Loucy (cell line): ENCODE results near the gene CFAP97.
"Not testable (repeated sequence)": the region's sequence is repeated elsewhere in the genome, so short reads cannot be mapped to it uniquely, and the experiment has no call there.

Source experiments
- H2AFZ ChIP-seq: fragments of 200-600 bp; sonication (generic); 2 replicates; pipeline ENCODE4 v1.6.0; 2016; ENCODE audit warnings: antibody characterized with exemption, mild to moderate bottlenecking, low read length, moderate library complexity
- H3F3A ChIP-seq: fragments of 200-600 bp; 2 replicates; pipeline ENCODE4 v1.6.0; 2016; ENCODE audit warnings: antibody characterized with exemption, low read depth, mild to moderate bottlenecking
- H3K27me3 ChIP-seq: fragments of 200-600 bp; sonication (generic); 2 replicates; pipeline ENCODE4 v1.6.1; 2014; ENCODE audit warnings: low read length, mild to moderate bottlenecking; ENCODE audit not compliant: insufficient read depth, poor library complexity, severe bottlenecking
- H3K36me3 ChIP-seq: fragments of 200-600 bp; sonication (generic); 2 replicates; pipeline ENCODE4 v1.6.1; 2016; ENCODE audit warnings: low read length; ENCODE audit not compliant: insufficient read depth
- H3K4me1 ChIP-seq: fragments of 200-600 bp; sonication (generic); 2 replicates; pipeline ENCODE4 v1.5.1; 2014; ENCODE audit warnings: low read length, mild to moderate bottlenecking; ENCODE audit not compliant: insufficient read depth, poor library complexity, severe bottlenecking
- H3K4me2 ChIP-seq: fragments of 200-600 bp; sonication (generic); 2 replicates; pipeline ENCODE4 v1.6.0; 2014; ENCODE audit warnings: antibody characterized with exemption, low read length, low read depth, mild to moderate bottlenecking; ENCODE audit not compliant: poor library complexity, severe bottlenecking
- H3K4me3 ChIP-seq: fragments of 200-600 bp; sonication (generic); 2 replicates; pipeline ENCODE4 v1.5.1; 2014; ENCODE audit warnings: low read length, mild to moderate bottlenecking, mixed read lengths; ENCODE audit not compliant: poor library complexity, severe bottlenecking
- H3K79me2 ChIP-seq: fragments of 200-600 bp; sonication (generic); 2 replicates; pipeline ENCODE4 v1.6.1; 2014; ENCODE audit warnings: low read length; ENCODE audit not compliant: insufficient read depth
- H3K9ac ChIP-seq: fragments of 200-600 bp; sonication (generic); 2 replicates; pipeline ENCODE4 v1.6.0; 2014; ENCODE audit warnings: mild to moderate bottlenecking, low read depth, low read length, moderate library complexity; ENCODE audit not compliant: poor library complexity, severe bottlenecking
- H3K9me2 ChIP-seq: fragments of 200-600 bp; sonication (generic); replicated peaks from 2 replicates; pipeline ENCODE4 v1.6.1; 2016; ENCODE audit warnings: low read depth, low read length, mixed read lengths
- H3K9me3 ChIP-seq: fragments of 200-600 bp; sonication (generic); 2 replicates; pipeline ENCODE4 v1.6.1; 2014; ENCODE audit warnings: mild to moderate bottlenecking, antibody characterized with exemption, low read length, low read depth; ENCODE audit not compliant: insufficient read depth
- H4K20me1 ChIP-seq: fragments of 200-600 bp; sonication (generic); 2 replicates; pipeline ENCODE4 v1.6.0; 2014; ENCODE audit warnings: antibody characterized with exemption, low read length, mild to moderate bottlenecking; ENCODE audit not compliant: insufficient read depth, poor library complexity, severe bottlenecking
- EZH2phosphoT487 ChIP-seq: fragments of 200-600 bp; IDR thresholded peaks from 2 replicates; pipeline ENCODE4 v1.6.1; 2018; ENCODE audit warnings: antibody characterized with exemption, mild to moderate bottlenecking, moderate library complexity, borderline replicate concordance
- TF ChIP-seq, protein P1 (sequence below): fragments of 200-600 bp; sonication (generic); conservative IDR thresholded peaks from 2 replicates; pipeline ENCODE4 v1.5.1; 2014; ENCODE audit warnings: mild to moderate bottlenecking, antibody characterized with exemption, low read length

CFAP97 gene

DNA sequence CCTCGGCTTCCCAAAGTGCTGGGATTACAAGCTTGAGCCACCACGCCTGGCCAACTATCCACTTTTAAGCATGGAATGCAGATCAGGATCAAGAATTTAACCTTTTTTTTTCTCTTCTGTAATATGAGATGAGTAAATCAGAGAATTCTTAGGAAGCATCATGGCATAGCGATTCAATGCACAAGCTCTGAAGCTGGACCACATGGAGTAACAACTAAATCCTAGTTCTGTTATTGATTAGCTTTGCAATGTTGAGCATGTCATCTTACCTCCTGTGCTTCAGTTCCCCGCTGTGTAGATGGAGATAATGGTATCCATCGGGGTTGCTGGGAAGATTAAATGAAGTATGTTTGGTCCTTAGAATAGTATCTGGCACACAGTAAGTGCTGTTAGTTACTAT is 3.7 kb upstream of the CFAP97 start:
- Histone ChIP-seq H3K9me2 (no peaks in the 10 kb centered on the region), H3K36me3 (no peaks in the 10 kb centered on the region), H3F3A (peaks cover 4% of the 10 kb centered on the region; the same call in 1 of the 2 replicates), H3K9ac (no peak overlapping the region), H2AFZ (no peak overlapping the region), H3K4me1 (peaks cover 21% of the 10 kb centered on the region), H3K79me2 (no peaks in the 10 kb centered on the region), H3K4me2 (no peak overlapping the region), H3K9me3 (no peaks in the 10 kb centered on the region), H3K4me3 (no peak overlapping the region), H3K27me3 (no peaks in the 10 kb centered on the region), H4K20me1 (peaks cover 6% of the 10 kb centered on the region)
- no peak for TF ChIP-seq EZH2phosphoT487
- TF ChIP-seq, protein P1, sequence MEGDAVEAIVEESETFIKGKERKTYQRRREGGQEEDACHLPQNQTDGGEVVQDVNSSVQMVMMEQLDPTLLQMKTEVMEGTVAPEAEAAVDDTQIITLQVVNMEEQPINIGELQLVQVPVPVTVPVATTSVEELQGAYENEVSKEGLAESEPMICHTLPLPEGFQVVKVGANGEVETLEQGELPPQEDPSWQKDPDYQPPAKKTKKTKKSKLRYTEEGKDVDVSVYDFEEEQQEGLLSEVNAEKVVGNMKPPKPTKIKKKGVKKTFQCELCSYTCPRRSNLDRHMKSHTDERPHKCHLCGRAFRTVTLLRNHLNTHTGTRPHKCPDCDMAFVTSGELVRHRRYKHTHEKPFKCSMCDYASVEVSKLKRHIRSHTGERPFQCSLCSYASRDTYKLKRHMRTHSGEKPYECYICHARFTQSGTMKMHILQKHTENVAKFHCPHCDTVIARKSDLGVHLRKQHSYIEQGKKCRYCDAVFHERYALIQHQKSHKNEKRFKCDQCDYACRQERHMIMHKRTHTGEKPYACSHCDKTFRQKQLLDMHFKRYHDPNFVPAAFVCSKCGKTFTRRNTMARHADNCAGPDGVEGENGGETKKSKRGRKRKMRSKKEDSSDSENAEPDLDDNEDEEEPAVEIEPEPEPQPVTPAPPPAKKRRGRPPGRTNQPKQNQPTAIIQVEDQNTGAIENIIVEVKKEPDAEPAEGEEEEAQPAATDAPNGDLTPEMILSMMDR = no peak

DNA sequence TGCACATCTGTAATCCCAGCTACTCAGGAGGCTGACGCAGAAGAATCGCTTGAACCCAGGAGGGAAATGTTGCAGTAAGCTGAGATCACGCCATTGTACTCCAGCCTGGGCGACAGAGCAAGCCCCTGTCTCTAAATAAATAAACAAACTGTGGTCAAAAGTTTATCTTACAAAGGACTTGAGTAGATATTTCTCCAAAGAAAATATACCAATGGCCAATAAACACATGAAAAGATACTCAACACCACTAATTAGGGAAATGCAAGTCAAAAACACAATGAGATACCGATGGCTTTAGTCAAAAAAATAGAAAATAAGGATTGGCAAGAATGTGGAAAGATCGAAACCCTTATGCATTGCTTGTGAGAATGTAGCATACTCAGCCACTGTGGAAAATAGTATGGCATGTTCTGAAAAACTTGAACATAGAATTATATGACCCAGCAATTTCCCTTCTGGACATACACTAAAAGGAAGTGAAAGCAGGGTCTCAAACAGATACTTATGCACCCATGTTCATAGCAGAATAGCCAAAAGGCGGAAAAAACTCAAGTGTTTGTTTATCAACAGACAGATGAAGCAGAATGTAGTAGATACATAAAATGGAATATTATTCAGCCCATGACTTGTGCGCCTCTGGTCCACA is 2.0 kb upstream of the CFAP97 start:
- Histone ChIP-seq H3K9me3 (no peaks in the 10 kb centered on the region), H3K4me3 (no peak overlapping the region), H3K4me1 (peaks cover 34% of the 10 kb centered on the region), H3K36me3 (no peaks in the 10 kb centered on the region), H3F3A (peaks cover 8% of the 10 kb centered on the region; the same call in 1 of the 2 replicates), H3K4me2 (no peak overlapping the region), H3K79me2 (no peaks in the 10 kb centered on the region), H4K20me1 (peaks cover 13% of the 10 kb centered on the region), H3K27me3 (no peaks in the 10 kb centered on the region), H2AFZ (no peak overlapping the region), H3K9ac (no peak overlapping the region), H3K9me2 (no peaks in the 10 kb centered on the region)
- TF ChIP-seq, protein P1 = no peak
- TF ChIP-seq EZH2phosphoT487 = no peak

DNA sequence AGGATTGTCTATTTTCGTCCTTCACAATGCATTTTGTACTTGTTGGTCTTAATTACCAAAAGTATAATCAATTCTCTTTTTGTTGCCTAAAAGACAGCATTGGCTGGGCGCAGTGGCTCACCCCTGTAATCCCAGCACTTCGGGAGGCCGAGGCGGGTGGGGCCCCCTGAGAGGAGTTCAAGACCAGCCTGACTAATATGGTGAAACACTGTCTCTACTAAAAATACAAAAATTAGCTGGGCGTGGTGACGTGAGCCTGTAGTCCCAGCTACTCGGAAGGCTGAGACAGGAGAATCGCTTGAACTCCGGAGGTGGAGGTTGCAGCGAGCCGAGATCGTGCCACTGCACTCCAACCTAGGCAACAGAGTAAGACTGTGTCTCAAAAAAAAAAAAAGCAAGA is 1.3 kb upstream of the CFAP97 start:
- H3K9me2 ChIP-seq, H3K9me3 ChIP-seq, H3F3A ChIP-seq, H3K27me3 ChIP-seq, H2AFZ ChIP-seq, H3K36me3 ChIP-seq, H3K9ac ChIP-seq, H3K79me2 ChIP-seq: not testable (repeated sequence)
- Histone ChIP-seq H3K4me1 (peaks cover 34% of the 10 kb centered on the region), H4K20me1 (peaks cover 13% of the 10 kb centered on the region), H3K4me3 (peak overlapping the region; percentile 82), H3K4me2 (peak overlapping the region; percentile 89)

DNA sequence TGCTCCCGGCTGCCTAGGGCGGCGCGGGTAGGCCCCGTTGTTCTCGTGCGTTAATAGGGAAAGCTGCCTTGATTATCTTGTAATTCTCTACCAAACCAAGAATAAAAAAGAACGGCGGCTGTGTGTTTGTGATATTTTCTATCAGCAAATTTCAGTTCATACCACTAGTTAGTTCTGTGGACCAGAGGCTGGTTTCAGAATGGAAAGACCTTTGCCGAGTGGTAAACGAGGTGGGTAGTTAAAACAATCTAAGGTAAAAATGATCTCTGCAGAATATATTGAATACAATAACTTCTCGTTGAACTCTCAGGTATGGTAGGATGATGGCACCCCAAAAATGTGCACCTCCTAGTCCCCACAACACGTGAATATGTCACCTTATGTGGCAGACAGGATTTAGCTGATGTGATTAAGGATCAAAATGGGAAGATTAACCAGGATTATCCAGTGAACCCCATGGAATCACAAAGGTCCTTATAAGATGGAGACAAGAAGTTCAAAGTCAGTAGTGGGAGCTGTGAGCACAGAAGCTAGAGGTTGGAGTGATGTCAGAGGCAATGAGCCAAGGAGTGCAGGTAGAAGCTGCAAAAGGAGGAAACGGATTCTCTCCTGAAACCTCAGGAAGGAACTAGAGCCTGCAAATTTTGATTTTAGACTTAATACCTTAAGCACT is 574 bp upstream of the CFAP97 start:
- H3K9me3 ChIP-seq = no peaks in the 10 kb centered on the region
- no peaks in the 10 kb centered on the region for H3K27me3 ChIP-seq
- peak overlapping the region; percentile 93 for H3K9ac ChIP-seq
- peaks cover 13% of the 10 kb centered on the region for H4K20me1 ChIP-seq
- H3K4me3 ChIP-seq = peak overlapping the region; percentile 82
- no peaks in the 10 kb centered on the region for H3K9me2 ChIP-seq
- H3K79me2 ChIP-seq = no peaks in the 10 kb centered on the region
- peak overlapping the region; percentile 92 for H2AFZ ChIP-seq
- TF ChIP-seq, protein P1 = no peak
- no peak for TF ChIP-seq EZH2phosphoT487
- peaks cover 8% of the 10 kb centered on the region; the same call in 1 of the 2 replicates for H3F3A ChIP-seq
- no peaks in the 10 kb centered on the region for H3K36me3 ChIP-seq
- peak overlapping the region; percentile 89 for H3K4me2 ChIP-seq
- H3K4me1 ChIP-seq = peaks cover 34% of the 10 kb centered on the region
